ENCODE measurements around the gene NLRP5. TPM values are rescaled to one million over a fixed set of nuclear protein-coding genes. Genes with fewer than 3 reads are reported as not detected.

NLRP5 gene
- total RNA-seq, 1 experiment from 2014 or later = not detected

- peaks cover 85% of the 10 kb centered on the region for H4K20me1 ChIP-seq (ENCODE audit: insufficient read depth)
- POLR2A ChIA-PET (ENCODE audit: unreplicated experiment) = no interaction called here
- H3K4me3 ChIP-seq = no peak overlapping the region
- no peak overlapping the region for H3K27ac ChIP-seq
- intact Hi-C loops (cut with micrococcal nuclease; ENCODE audit: unreplicated experiment) = no loop called here
- H3K36me3 ChIP-seq (ENCODE audit: low read depth) = no peaks in the 10 kb centered on the region; the same call in 1 of the 2 replicates
- H3K4me1 ChIP-seq (replicated peaks; ENCODE audit: insufficient read depth) = peaks cover 20% of the 10 kb centered on the region
- H3K9me2 ChIP-seq (ENCODE audit: insufficient read depth) = no peaks in the 10 kb centered on the region
- H2AFZ ChIP-seq = no peak overlapping the region
- no peaks in the 10 kb centered on the region for H3K27me3 ChIP-seq (ENCODE audit: insufficient read depth, low read depth)
- CTCF ChIA-PET = no interaction called here
- no peak for DNase-seq
- no peak overlapping the region for H3K4me2 ChIP-seq
- no peak for TF ChIP-seq EZH2 (IDR thresholded peaks at IDR 0.05; ENCODE audit: low read depth)
- peaks cover 10% of the 10 kb centered on the region for H3F3A ChIP-seq (ENCODE audit: insufficient read depth, low read depth)
- no peaks in the 10 kb centered on the region for H3K9me3 ChIP-seq (ENCODE audit: insufficient read depth, low read depth)
- peaks cover 91% of the 10 kb centered on the region for H3K79me2 ChIP-seq (ENCODE audit: low read depth)
- no TSS peak for BruUV-seq (replicated peaks)
These were observed 120.4 kb downstream of the NLRP5 start for GRCh38 chr19:56106993-56107392.

DNA sequence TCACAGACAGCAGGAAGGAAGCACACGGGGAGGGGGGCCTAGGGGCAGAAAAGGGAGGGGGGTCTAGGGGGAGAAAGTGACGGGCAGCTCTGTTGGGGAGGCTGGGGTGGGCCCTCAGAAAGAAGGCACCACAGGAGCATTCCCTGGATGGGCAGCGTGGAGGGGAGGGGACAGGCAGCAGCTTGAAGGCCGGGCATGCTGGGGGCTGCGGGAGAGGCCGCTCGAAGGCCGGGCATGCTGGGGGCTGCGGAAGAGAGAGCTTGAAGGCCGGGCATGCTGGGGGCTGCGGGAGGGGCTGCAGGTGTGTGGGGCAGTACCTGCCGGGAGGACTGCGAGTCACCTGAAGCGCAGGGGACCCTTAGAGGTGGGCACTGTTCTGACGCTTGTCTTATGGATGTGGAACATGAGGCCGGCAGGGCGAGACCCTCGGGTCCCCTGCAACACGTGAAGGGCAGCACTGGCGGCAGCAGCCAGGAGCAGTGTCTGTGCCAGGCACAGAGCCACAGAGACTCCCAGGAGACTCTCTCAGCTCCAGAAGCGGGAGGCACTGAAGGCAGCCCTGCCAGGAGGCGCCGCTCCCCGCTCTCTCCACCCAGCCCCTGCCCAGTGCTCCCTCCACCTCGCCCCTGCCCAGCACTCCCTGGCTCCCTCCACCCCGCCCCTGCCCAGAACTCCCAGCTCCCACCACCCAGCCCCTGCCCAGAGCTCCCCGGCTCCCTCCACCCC, 121.2 kb downstream of the NLRP5 start:
- no peak overlapping the region for H3K4me3 ChIP-seq
- no peak for TF ChIP-seq CTCF (conservative IDR thresholded peaks at IDR 0.05)
- TF ChIP-seq EZH2 (IDR thresholded peaks at IDR 0.05; ENCODE audit: low read depth) = no peak
- H4K20me1 ChIP-seq (ENCODE audit: insufficient read depth) = peaks cover 85% of the 10 kb centered on the region
- POLR2A ChIA-PET (ENCODE audit: unreplicated experiment) = no interaction called here
- no peaks in the 10 kb centered on the region; the same call in 1 of the 2 replicates for H3K36me3 ChIP-seq (ENCODE audit: low read depth)
- CTCF ChIA-PET = interaction anchor here (0.6 kb wide), 1 partner anchor 852 kb away, joined by 3 read pairs; no protein-coding TSS in a partner anchor
- H2AFZ ChIP-seq = no peak overlapping the region
- H3K9me3 ChIP-seq (ENCODE audit: insufficient read depth, low read depth) = no peaks in the 10 kb centered on the region
- H3K27me3 ChIP-seq (ENCODE audit: insufficient read depth, low read depth) = no peaks in the 10 kb centered on the region
- BruUV-seq (replicated peaks) = no TSS peak
- peaks cover 15% of the 10 kb centered on the region for H3F3A ChIP-seq (ENCODE audit: insufficient read depth, low read depth)
- intact Hi-C loops (cut with micrococcal nuclease; ENCODE audit: unreplicated experiment) = no loop called here
- DNase-seq = peak in 1 of 2 experiments; percentile 8
- H3K27ac ChIP-seq = no peak overlapping the region
- H3K4me1 ChIP-seq (replicated peaks; ENCODE audit: insufficient read depth) = peaks cover 20% of the 10 kb centered on the region
- peaks cover 90% of the 10 kb centered on the region for H3K79me2 ChIP-seq (ENCODE audit: low read depth)
- no peak overlapping the region for H3K4me2 ChIP-seq
- H3K9me2 ChIP-seq (ENCODE audit: insufficient read depth) = no peaks in the 10 kb centered on the region

DNA sequence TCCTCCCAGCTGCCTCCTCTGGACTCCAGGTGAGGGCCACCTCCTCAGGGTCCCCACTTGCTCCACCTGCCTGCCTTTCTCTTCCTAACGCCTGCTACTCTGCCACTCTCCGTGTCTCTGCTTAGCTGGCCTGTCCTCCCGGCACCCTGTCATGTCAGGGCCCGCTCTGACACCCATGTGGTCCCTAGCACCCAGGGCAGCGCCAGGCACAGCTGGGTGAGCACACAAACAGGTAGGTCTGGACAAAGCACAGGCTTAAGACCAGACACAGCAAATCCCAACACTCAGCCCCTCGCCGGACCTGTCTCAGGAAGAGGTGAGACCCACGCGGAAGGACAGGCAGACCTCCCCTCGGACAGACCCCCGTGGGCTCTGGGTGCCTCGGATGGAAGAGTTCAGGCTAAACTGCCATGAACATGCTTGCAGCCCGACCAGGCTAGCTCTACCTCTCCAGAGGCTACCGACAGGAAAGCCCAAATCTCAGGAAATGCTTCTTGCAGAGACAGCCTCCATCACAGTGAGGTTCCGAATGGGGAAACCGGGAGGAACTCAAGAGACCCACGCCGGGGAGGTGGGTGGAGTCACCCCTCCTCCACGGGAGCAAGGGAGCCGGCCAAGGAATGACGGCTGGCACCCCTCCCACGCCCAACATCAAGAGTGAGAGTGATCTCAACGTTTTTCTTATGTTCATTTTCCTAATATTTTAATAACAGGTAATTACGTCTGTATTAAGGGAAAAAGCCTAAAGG, 122.0 kb downstream of the NLRP5 start:
- Histone ChIP-seq H3K36me3 (ENCODE audit: low read depth) (no peaks in the 10 kb centered on the region; the same call in 1 of the 2 replicates), H3K27ac (no peak overlapping the region), H3F3A (ENCODE audit: insufficient read depth, low read depth) (peaks cover 15% of the 10 kb centered on the region), H3K4me3 (no peak overlapping the region), H3K4me2 (no peak overlapping the region), H3K4me1 (replicated peaks; ENCODE audit: insufficient read depth) (peaks cover 24% of the 10 kb centered on the region), H4K20me1 (ENCODE audit: insufficient read depth) (peaks cover 86% of the 10 kb centered on the region), H3K27me3 (ENCODE audit: insufficient read depth, low read depth) (no peaks in the 10 kb centered on the region), H2AFZ (no peak overlapping the region), H3K79me2 (ENCODE audit: low read depth) (peaks cover 93% of the 10 kb centered on the region), H3K9me2 (ENCODE audit: insufficient read depth) (no peaks in the 10 kb centered on the region), H3K9me3 (ENCODE audit: insufficient read depth, low read depth) (no peaks in the 10 kb centered on the region)
- no peak for TF ChIP-seq EZH2 (IDR thresholded peaks at IDR 0.05; ENCODE audit: low read depth)
- TF ChIP-seq CTCF (conservative IDR thresholded peaks at IDR 0.05) = no peak
- intact Hi-C loops (cut with micrococcal nuclease; ENCODE audit: unreplicated experiment) = no loop called here
- CTCF ChIA-PET = interaction anchor here (0.6 kb wide), 1 partner anchor 853 kb away, joined by 3 read pairs; no protein-coding TSS in a partner anchor
- DNase-seq = peak in 1 of 2 experiments; percentile 10
- POLR2A ChIA-PET (ENCODE audit: unreplicated experiment) = no interaction called here
- no TSS peak for BruUV-seq (replicated peaks)
